ENCODE results near the gene IL23R. TPM values are rescaled to one million over a fixed set of nuclear protein-coding genes. Genes with fewer than 3 reads are reported as not detected.
"Not testable (repeated sequence)": the region's sequence is repeated elsewhere in the genome, so short reads cannot be mapped to it uniquely, and the experiment has no call there.

Gene IL23R
- total and polyA plus RNA-seq, 2 of the 8 experiments (the other 6 are each of a cell fraction or from before 2014, with no cell fraction given): not detected

- TF ChIP-seq RNF2 (IDR thresholded peaks at IDR 0.05; ENCODE audit: borderline replicate concordance, low read depth, low read length, missing control alignments, poor library complexity, severe bottlenecking) (no peak), SP4 (IDR thresholded peaks at IDR 0.05; ENCODE audit: low read length) (no peak)
Observed at GRCh38 chr1:67204298-67204980, 38.2 kb downstream of the IL23R start (continued).

- H2AFZ ChIP-seq (ENCODE audit: low read length); H2BK12ac ChIP-seq (ENCODE audit: low read depth, low read length); H3K27ac ChIP-seq (ENCODE audit: low read depth, low read length); H3K36me3 ChIP-seq (ENCODE audit: control insufficient read depth in 2 of 4, insufficient read depth in 4 of 4, low read length in 3 of 4); H3K79me1 ChIP-seq (ENCODE audit: low read depth, low read length); H2BK5ac ChIP-seq (ENCODE audit: low read depth, low read length); H2BK15ac ChIP-seq (ENCODE audit: low read length); H3K18ac ChIP-seq (ENCODE audit: extremely low read depth, low read length); H3K4ac ChIP-seq (replicated peaks; ENCODE audit: insufficient read length, low read depth, low read length); H2BK120ac ChIP-seq (replicated peaks; ENCODE audit: low read depth, low read length); H3K79me2 ChIP-seq (ENCODE audit: control insufficient read depth in 1 of 2, insufficient read depth in 2 of 2, low read length in 2 of 2); DNase-seq (ENCODE audit: low read depth in 1 of 2, low spot score in 2 of 2); H4K5ac ChIP-seq (ENCODE audit: insufficient read length, low read depth, low read length); H3K23ac ChIP-seq (ENCODE audit: insufficient read length); H4K91ac ChIP-seq (replicated peaks; ENCODE audit: insufficient read length, low read length); H3K4me1 ChIP-seq (replicated peaks in 1 of 4; ENCODE audit: control insufficient read depth in 3 of 4, insufficient read depth in 4 of 4, low read length in 3 of 4); H3K27me3 ChIP-seq (replicated peaks in 1 of 4; ENCODE audit: control insufficient read depth in 3 of 4, extremely low read depth in 1 of 4, insufficient read depth in 3 of 4, low read length in 3 of 4); H3K4me3 ChIP-seq (ENCODE audit: extremely low read depth in 1 of 4, insufficient read depth in 2 of 4, low read depth in 3 of 4, low read length in 4 of 4); H3K14ac ChIP-seq (ENCODE audit: insufficient read length); H3K23me2 ChIP-seq (ENCODE audit: low read depth, low read length); H3K9ac ChIP-seq (replicated peaks in 1 of 4; ENCODE audit: extremely low read depth in 1 of 4, low read depth in 3 of 4, low read length in 3 of 4); H4K20me1 ChIP-seq (replicated peaks in 1 of 2; ENCODE audit: control insufficient read depth in 1 of 2, insufficient read depth in 2 of 2, low read length in 2 of 2); FAIRE-seq; H3K56ac ChIP-seq (replicated peaks; ENCODE audit: insufficient read length, low read depth, low read length); H4K8ac ChIP-seq (ENCODE audit: extremely low read depth, insufficient read depth, low read length); POLR2A ChIA-PET (ENCODE audit: partially characterized antibody); CTCF ChIA-PET (ENCODE audit: partially characterized antibody); H2AK5ac ChIP-seq (ENCODE audit: low read depth, low read length); H2BK20ac ChIP-seq (ENCODE audit: low read length); H3K9me3 ChIP-seq (ENCODE audit: insufficient read depth in 2 of 2, low read depth in 1 of 2, low read length in 1 of 2); H3K4me2 ChIP-seq (ENCODE audit: insufficient read depth in 1 of 2, low read depth in 2 of 2, low read length in 2 of 2): not testable (repeated sequence)
- WGBS, 2 experiments (ENCODE audit: extremely low coverage in 1 of 2, insufficient coverage in 1 of 2, insufficient read length in 1 of 2, insufficient replicate concordance in 2 of 2, low coverage in 1 of 2, low lambda C conversion rate in 2 of 2, missing lambda C conversion rate in 1 of 2): 88% methylated on average over 5 of the region's 5 CpGs; no CpG with 5 or more reads in 1 of the 2 experiments
Observed at GRCh38 chr1:67207398-67207797, 41.1 kb downstream of the IL23R start.

Data from H1 (cell line).